H1 (cell line): ENCODE measurements around the gene CASP4. TPM values are rescaled to one million over a fixed set of nuclear protein-coding genes. Genes with fewer than 3 reads are reported as not detected.

ENCODE experiments used
- CTCF ChIA-PET: fragments of 300-600 bp; sonication (Branson Sonifier 250); formaldehyde crosslinking; loops from one replicate; lab custom pipeline; 2021; ENCODE audit not compliant: partially characterized antibody; lab: Charles Lee
- POLR2A ChIA-PET: fragments of 300-600 bp; sonication (Branson Sonifier 250); formaldehyde crosslinking; loops from one replicate; lab custom pipeline; 2021; ENCODE audit warnings: inconsistent platforms; ENCODE audit not compliant: partially characterized antibody; lab: Charles Lee
- DNase-seq, 2 experiments: peaks; one replicate each; pipeline versions ENCODE4 v3.0.0 to v3.0.0-alpha.2; 2010 to 2022; ENCODE audit warnings: low spot score in 2 of 2, low read depth in 1 of 2, mixed read lengths in 1 of 2
- FAIRE-seq: peaks from 2 replicates; lab custom pipeline; 2011; peaks lifted over from hg19 to GRCh38; lab: Jason Lieb, UNC
- H2AFZ ChIP-seq: 2 replicates; pipeline ENCODE4 v1.8.1; 2012; ENCODE audit warnings: low read length, inconsistent platforms
- H2AK5ac ChIP-seq: 2 replicates; pipeline ENCODE4 v1.6.1; 2013; ENCODE audit warnings: low read depth, low read length
- H2BK120ac ChIP-seq: replicated peaks from 2 replicates; pipeline ENCODE3; 2013; ENCODE audit warnings: low read depth, low read length, inconsistent platforms
- H2BK12ac ChIP-seq: 2 replicates; pipeline ENCODE4 v1.6.1; 2013; ENCODE audit warnings: low read depth, low read length
- H2BK15ac ChIP-seq: 2 replicates; pipeline ENCODE4 v1.6.1; 2013; ENCODE audit warnings: low read length
- H2BK20ac ChIP-seq: 2 replicates; pipeline ENCODE4 v1.6.1; 2013; ENCODE audit warnings: low read length
- H2BK5ac ChIP-seq: 2 replicates; pipeline ENCODE4 v1.6.1; 2013; ENCODE audit warnings: low read depth, low read length
- H3K14ac ChIP-seq: 2 replicates; pipeline ENCODE4 v1.6.1; 2013; ENCODE audit warnings: inconsistent platforms; ENCODE audit not compliant: insufficient read length
- H3K18ac ChIP-seq: 2 replicates; pipeline ENCODE4 v1.6.1; 2013; ENCODE audit warnings: low read length; ENCODE audit errors: extremely low read depth
- H3K23ac ChIP-seq: 2 replicates; pipeline ENCODE4 v1.6.1; 2013; ENCODE audit warnings: inconsistent platforms; ENCODE audit not compliant: insufficient read length
- H3K23me2 ChIP-seq: 2 replicates; pipeline ENCODE4 v1.6.1; 2013; ENCODE audit warnings: low read depth, low read length
- H3K27ac ChIP-seq: 2 replicates; pipeline ENCODE4 v1.6.1; 2011; ENCODE audit warnings: low read depth, low read length, inconsistent platforms
- H3K27me3 ChIP-seq, 4 experiments: replicated peaks in 1 of 4; 1 replicate in 1 of 4; 2 replicates in 3 of 4; pipeline versions ENCODE4 v1.6.1 to v1.8.1; 2011 to 2013; ENCODE audit warnings: low read length in 3 of 4, mild to moderate bottlenecking in 3 of 4, inconsistent platforms in 2 of 4, mixed read lengths in 2 of 4, moderate library complexity in 1 of 4; ENCODE audit not compliant: control insufficient read depth in 3 of 4, insufficient read depth in 3 of 4; ENCODE audit errors: extremely low read depth in 1 of 4
- H3K36me3 ChIP-seq, 4 experiments: 2 replicates each; pipeline versions ENCODE4 v1.6.1 to v1.8.1; 2011 to 2013; ENCODE audit warnings: mild to moderate bottlenecking in 4 of 4, low read length in 3 of 4, moderate library complexity in 2 of 4, control low read depth in 1 of 4, inconsistent platforms in 1 of 4; ENCODE audit not compliant: insufficient read depth in 4 of 4, control insufficient read depth in 2 of 4
- H3K4ac ChIP-seq: replicated peaks from 2 replicates; pipeline ENCODE3; 2013; ENCODE audit warnings: low read length, low read depth, mixed read lengths, inconsistent platforms; ENCODE audit not compliant: insufficient read length
- H3K4me1 ChIP-seq, 4 experiments: replicated peaks in 1 of 4; 1 replicate in 1 of 4; 2 replicates in 3 of 4; pipeline versions ENCODE4 v1.6.1 to v1.8.1; 2011 to 2013; ENCODE audit warnings: low read length in 3 of 4, inconsistent platforms in 2 of 4, mixed read lengths in 1 of 4; ENCODE audit not compliant: insufficient read depth in 4 of 4, control insufficient read depth in 3 of 4
- H3K4me2 ChIP-seq, 2 experiments: 2 replicates each; pipeline versions ENCODE4 v1.6.1 to v1.8.1; 2011 to 2013; ENCODE audit warnings: low read depth in 2 of 2, low read length in 2 of 2, control low read depth in 1 of 2, inconsistent platforms in 1 of 2, mild to moderate bottlenecking in 1 of 2; ENCODE audit not compliant: insufficient read depth in 1 of 2
- H3K4me3 ChIP-seq, 4 experiments: fragments of 200-600, 300-600 bp in 1 of 4; sonication (generic), shearing (Covaris generic), sonication (Bioruptor Twin) in 1 of 4; 2 replicates each; pipeline versions ENCODE4 v1.5.1 to v1.8.1; 2011 to 2016; ENCODE audit warnings: low read length in 4 of 4, low read depth in 3 of 4, control low read depth in 2 of 4, inconsistent platforms in 2 of 4, mild to moderate bottlenecking in 2 of 4, mixed read lengths in 1 of 4, moderate library complexity in 1 of 4; ENCODE audit not compliant: insufficient read depth in 2 of 4; ENCODE audit errors: extremely low read depth in 1 of 4
- H3K56ac ChIP-seq: replicated peaks from 2 replicates; pipeline ENCODE3; 2013; ENCODE audit warnings: low read depth, mild to moderate bottlenecking, mixed read lengths, low read length, inconsistent platforms; ENCODE audit not compliant: insufficient read length
- H3K79me1 ChIP-seq: 2 replicates; pipeline ENCODE4 v1.6.1; 2013; ENCODE audit warnings: low read depth, low read length, control low read depth
- H3K79me2 ChIP-seq, 2 experiments: 2 replicates each; pipeline versions ENCODE4 v1.6.1 to v1.8.1; 2012 to 2013; ENCODE audit warnings: low read length in 2 of 2, mild to moderate bottlenecking in 2 of 2, inconsistent platforms in 1 of 2; ENCODE audit not compliant: insufficient read depth in 2 of 2, control insufficient read depth in 1 of 2
- H3K9ac ChIP-seq, 4 experiments: replicated peaks in 1 of 4; 1 replicate in 1 of 4; 2 replicates in 3 of 4; pipeline versions ENCODE4 v1.6.1 to v1.8.1; 2011 to 2013; ENCODE audit warnings: low read depth in 3 of 4, low read length in 3 of 4, control low read depth in 2 of 4, mild to moderate bottlenecking in 2 of 4, moderate library complexity in 2 of 4, inconsistent platforms in 1 of 4; ENCODE audit errors: extremely low read depth in 1 of 4
- H3K9me3 ChIP-seq, 2 experiments: 2 replicates each; pipeline versions ENCODE4 v1.6.1 to v1.8.1; 2012 to 2013; ENCODE audit warnings: mild to moderate bottlenecking in 2 of 2, moderate library complexity in 2 of 2, control low read depth in 1 of 2, inconsistent platforms in 1 of 2, low read depth in 1 of 2, low read length in 1 of 2, mixed read lengths in 1 of 2; ENCODE audit not compliant: insufficient read depth in 2 of 2
- H4K20me1 ChIP-seq, 2 experiments: replicated peaks in 1 of 2; 2 replicates each; pipeline versions ENCODE3 to v1.8.1; 2011 to 2013; ENCODE audit warnings: inconsistent platforms in 2 of 2, low read length in 2 of 2, mild to moderate bottlenecking in 1 of 2; ENCODE audit not compliant: insufficient read depth in 2 of 2, control insufficient read depth in 1 of 2
- H4K5ac ChIP-seq: 2 replicates; pipeline ENCODE4 v1.6.1; 2013; ENCODE audit warnings: low read length, low read depth, mixed read lengths, inconsistent platforms; ENCODE audit not compliant: insufficient read length
- H4K8ac ChIP-seq: 2 replicates; pipeline ENCODE4 v1.8.0; 2013; ENCODE audit warnings: mild to moderate bottlenecking, moderate library complexity, low read length, inconsistent platforms; ENCODE audit not compliant: insufficient read depth; ENCODE audit errors: extremely low read depth
- H4K91ac ChIP-seq: replicated peaks from 2 replicates; pipeline ENCODE3; 2013; ENCODE audit warnings: low read length, mixed read lengths, inconsistent platforms; ENCODE audit not compliant: insufficient read length
- ATF3 ChIP-seq: IDR thresholded peaks from 2 replicates; pipeline ENCODE4 v1.6.1; 2011; ENCODE audit warnings: low read depth, mild to moderate bottlenecking, low read length; ENCODE audit not compliant: insufficient read depth
- CBX5 ChIP-seq: fragments of 300-800, 300-1000 bp; sonication (generic); IDR thresholded peaks from 2 replicates; pipeline ENCODE4 v1.7.1; 2016; ENCODE audit warnings: antibody characterized with exemption, low read length, low read depth
- CBX8 ChIP-seq: fragments of 300-800, 300-1000 bp; sonication (generic); IDR thresholded peaks from 2 replicates; pipeline ENCODE4 v1.7.1; 2016; ENCODE audit warnings: low read depth, low read length, borderline replicate concordance
- CREB1 ChIP-seq: IDR thresholded peaks from 2 replicates; pipeline ENCODE4 v1.6.1; 2012; ENCODE audit warnings: inconsistent platforms
- EGR1 ChIP-seq: IDR thresholded peaks from 2 replicates; pipeline ENCODE4 v1.6.1; 2011; ENCODE audit warnings: low read depth, low read length, borderline replicate concordance
- FOSL1 ChIP-seq: IDR thresholded peaks from 2 replicates; pipeline ENCODE4 v1.6.1; 2011; ENCODE audit warnings: mild to moderate bottlenecking, low read depth, low read length, moderate library complexity; ENCODE audit not compliant: insufficient read depth
- GABPA ChIP-seq: IDR thresholded peaks from 2 replicates; pipeline ENCODE4 v1.6.1; 2011; ENCODE audit warnings: mild to moderate bottlenecking, low read length, moderate library complexity, borderline replicate concordance; ENCODE audit not compliant: insufficient read depth
- RXRA ChIP-seq: IDR thresholded peaks from 2 replicates; pipeline ENCODE4 v1.6.1; 2011; ENCODE audit warnings: low read depth, mild to moderate bottlenecking, low read length, moderate library complexity; ENCODE audit not compliant: insufficient read depth
- TAF7 ChIP-seq: optimal IDR thresholded peaks from 2 replicates; pipeline ENCODE3; 2011; ENCODE audit warnings: low read depth, mild to moderate bottlenecking, inconsistent platforms, low read length, moderate library complexity, borderline replicate concordance
- TBP ChIP-seq: IDR thresholded peaks from 2 replicates; pipeline ENCODE4 v1.6.1; 2011; ENCODE audit warnings: low read depth, low read length, improper control_type of control experiment
- TEAD4 ChIP-seq: IDR thresholded peaks from 2 replicates; pipeline ENCODE4 v1.6.1; 2012; ENCODE audit warnings: low read depth, low read length, inconsistent platforms, mixed read lengths
- YY1 ChIP-seq: IDR thresholded peaks from 2 replicates; pipeline ENCODE4 v1.6.1; 2011; ENCODE audit warnings: low read depth, mild to moderate bottlenecking, low read length
- WGBS, 2 experiments: shearing (Covaris generic) in 1 of 2; methylation state at CpG; one replicate each; pipeline versions ENCODE4 v1.1.6 to v1.1.7; 2013 to 2015; ENCODE audit warnings: low lambda C conversion rate in 2 of 2, mixed read lengths in 2 of 2, inconsistent platforms in 1 of 2, low coverage in 1 of 2, missing lambda C conversion rate in 1 of 2; ENCODE audit not compliant: insufficient replicate concordance in 2 of 2, insufficient coverage in 1 of 2, insufficient read length in 1 of 2; ENCODE audit errors: extremely low coverage in 1 of 2, missing lambda C conversion rate in 1 of 2; 5-methylcytosine and 5-hydroxymethylcytosine counted together
- polyA plus RNA-seq, 7 experiments: library from polyadenylated mRNA; depleted of rRNA in 3 of 7; stranded (reverse) in 5 of 7; unstranded in 2 of 7; fragments of >200 nt in 5 of 7; fragments of 200-250 nt in 2 of 7; gene quantifications; 1 replicate in 5 of 7; 2 replicates in 1 of 7; 4 replicates in 1 of 7; pipeline versions ENCODE4 v1.2.1 to v1.2.3, GENCODE V29; 2011 to 2013; ENCODE audit warnings: missing spikeins in 2 of 7, mixed read lengths in 2 of 7
- total RNA-seq: library from RNA; stranded (reverse); fragmentation: NEBNext Ultra II Directional; extraction: Animal tissue kit (Norgen Biotek cat#: 25700); gene quantifications from 2 replicates; pipeline ENCODE4 v1.2.1, GENCODE V29; 2021

Gene CASP4
- total and polyA plus RNA-seq, 2 of the 8 experiments (the other 6 are each of a cell fraction or from before 2014, with no cell fraction given), result 0.09 TPM; not detected in 1

- H3K56ac ChIP-seq, result no peak overlapping the region
- no peak overlapping the region for H3K4me2 ChIP-seq
- CTCF ChIA-PET, result no interaction called here
- H3K36me3 ChIP-seq, result no peaks in the 10 kb centered on the region
- H4K20me1 ChIP-seq, result no peaks in the 10 kb centered on the region
- H4K8ac ChIP-seq, result no peak overlapping the region
- H3K23ac ChIP-seq, result no peak overlapping the region
- H3K14ac ChIP-seq, result no peak overlapping the region
- FAIRE-seq (no peak), DNase-seq (no peak)
- no peak overlapping the region for H2BK5ac ChIP-seq
- no peaks in the 10 kb centered on the region for H3K79me1 ChIP-seq
- H4K5ac ChIP-seq, result no peak overlapping the region
- no peaks in the 10 kb centered on the region for H3K79me2 ChIP-seq
- H3K23me2 ChIP-seq, result no peaks in the 10 kb centered on the region
- no peak overlapping the region for H3K18ac ChIP-seq
- TF ChIP-seq TEAD4 (no peak), RXRA (no peak), EGR1 (no peak), FOSL1 (no peak), GABPA (no peak), TAF7 (no peak), YY1 (no peak), CBX8 (no peak), ATF3 (no peak), TBP (no peak), CREB1 (no peak), CBX5 (no peak)
- TF ChIP-seq, all 59 proteins: peak for 0
- H3K27me3 ChIP-seq, result peaks cover 0 to 1% (median 0%) of the 10 kb centered on the region in 4 experiments; a peak in 1 of 7 replicates
- H3K4me1 ChIP-seq, result no peaks in the 10 kb centered on the region
- H2BK120ac ChIP-seq, result no peak overlapping the region
- no peak overlapping the region for H4K91ac ChIP-seq
- H3K27ac ChIP-seq, result no peak overlapping the region
- H3K9me3 ChIP-seq, result no peaks in the 10 kb centered on the region
- H3K4me3 ChIP-seq, result no peak overlapping the region
- no peak overlapping the region for H2BK20ac ChIP-seq
- H3K9ac ChIP-seq, result no peak overlapping the region
- no peak overlapping the region for H2AFZ ChIP-seq
- 79% methylated on average over 7 of the region's 7 CpGs; no CpG with 5 or more reads in 1 of the 2 experiments for WGBS, 2 experiments
- no peak overlapping the region for H3K4ac ChIP-seq
- H2BK12ac ChIP-seq, result no peak overlapping the region
- no peak overlapping the region for H2BK15ac ChIP-seq
- no peak overlapping the region for H2AK5ac ChIP-seq
- POLR2A ChIA-PET, result no interaction called here
These were observed 60.7 kb downstream of the CASP4 start for GRCh38 chr11:104907521-104908185.
